Measurements from ENCODE around the gene TOX4. TPM values are rescaled to one million over a fixed set of nuclear protein-coding genes. Genes with fewer than 3 reads are reported as not detected.

Gene TOX4
- total and polyA plus RNA-seq, 2 of the 4 experiments (the other 2 are of a cell fraction), result 26.7 to 56.6 TPM

- ChIA-PET CTCF (interaction anchor here (0.6 kb wide), 1 partner anchor 87 kb away, joined by 3 read pairs; no protein-coding TSS in a partner anchor), POLR2A (ENCODE audit: unreplicated experiment) (no interaction called here)
- DNase-seq (no peak), ATAC-seq (ENCODE audit: low read depth) (no peak)
- H3K23ac ChIP-seq (ENCODE audit: low read depth, low read length), result no peak overlapping the region
- dilution Hi-C loops (cut with HindIII; ENCODE audit: low sequenced_read_pairs, unreplicated experiment), result no loop called here
- peaks cover 15% of the 10 kb centered on the region; the same call in 1 of the 2 replicates for H3K36me3 ChIP-seq (ENCODE audit: control insufficient read depth, insufficient read depth, low read length)
- no peak overlapping the region for H2BK15ac ChIP-seq (ENCODE audit: low read depth, low read length)
- intact Hi-C loops (cut with micrococcal nuclease), result no loop called here
- no peak overlapping the region for H4K5ac ChIP-seq (ENCODE audit: low read depth, low read length)
- no peaks in the 10 kb centered on the region for H3K27me3 ChIP-seq (ENCODE audit: control insufficient read depth, insufficient read depth, low read length)
- no peak overlapping the region for H2AK9ac ChIP-seq (replicated peaks; ENCODE audit: low read depth, low read length, poor library complexity)
- no TSS peak for BruUV-seq (replicated peaks)
- in situ Hi-C loops (cut with MboI; ENCODE audit: low sequenced_read_pairs), result no loop called here
- no peak overlapping the region for H3K4ac ChIP-seq (ENCODE audit: low read depth, low read length)
- H4K20me1 ChIP-seq (ENCODE audit: insufficient read depth, low read length), result no peaks in the 10 kb centered on the region; the same call in 1 of the 2 replicates
- H3K4me3 ChIP-seq (ENCODE audit: insufficient read depth, low read depth, low read length), result no peak overlapping the region
- no peak overlapping the region for H4K8ac ChIP-seq (ENCODE audit: low read depth in 2 of 2, low read length in 2 of 2)
- H2BK5ac ChIP-seq (ENCODE audit: low read depth, low read length, poor library complexity, severe bottlenecking), result no peak overlapping the region
- peaks cover 4% of the 10 kb centered on the region for H3K4me1 ChIP-seq (ENCODE audit: control insufficient read depth, insufficient read depth, low read length)
- H3K56ac ChIP-seq (ENCODE audit: extremely low read depth, insufficient read depth, low read length), result no peak overlapping the region
- H3K9ac ChIP-seq (ENCODE audit: low read depth, low read length), result no peak overlapping the region
- peaks cover 0 to 19% of the 10 kb centered on the region in 2 experiments; a peak in 2 of 4 replicates for H3K79me1 ChIP-seq (ENCODE audit: low read depth in 1 of 2, low read length in 2 of 2)
- H2BK20ac ChIP-seq (ENCODE audit: low read depth, low read length), result no peak overlapping the region
- no peak overlapping the region for H3K27ac ChIP-seq (ENCODE audit: insufficient read depth, low read length)
- TF ChIP-seq CEBPB (IDR thresholded peaks at IDR 0.05; ENCODE audit: low read depth, low read length) (no peak), SMC3 (IDR thresholded peaks at IDR 0.05; ENCODE audit: low read depth, low read length) (no peak), FOS (IDR thresholded peaks at IDR 0.05; ENCODE audit: low read depth, low read length) (no peak), MAFK (IDR thresholded peaks at IDR 0.05; ENCODE audit: low read depth, low read length) (no peak), NFE2L2 (IDR thresholded peaks at IDR 0.05; ENCODE audit: low read depth, low read length) (no peak), BHLHE40 (IDR thresholded peaks at IDR 0.05; ENCODE audit: low read depth, low read length) (no peak), MAZ (IDR thresholded peaks at IDR 0.05; ENCODE audit: borderline replicate concordance, low read depth, low read length) (no peak), CHD1 (IDR thresholded peaks at IDR 0.05; ENCODE audit: low read depth, low read length) (no peak), POLR2A (IDR thresholded peaks at IDR 0.05; ENCODE audit: low read depth, low read length) (no peak), RCOR1 (IDR thresholded peaks at IDR 0.05; ENCODE audit: insufficient replicate concordance, low read length) (no peak), RAD21 (IDR thresholded peaks at IDR 0.05; ENCODE audit: low read length) (no peak), RFX5 (IDR thresholded peaks at IDR 0.05; ENCODE audit: low read depth, low read length) (no peak), MXI1 (IDR thresholded peaks at IDR 0.05; ENCODE audit: borderline replicate concordance, low read depth, low read length) (no peak)
- TF ChIP-seq, protein P1, sequence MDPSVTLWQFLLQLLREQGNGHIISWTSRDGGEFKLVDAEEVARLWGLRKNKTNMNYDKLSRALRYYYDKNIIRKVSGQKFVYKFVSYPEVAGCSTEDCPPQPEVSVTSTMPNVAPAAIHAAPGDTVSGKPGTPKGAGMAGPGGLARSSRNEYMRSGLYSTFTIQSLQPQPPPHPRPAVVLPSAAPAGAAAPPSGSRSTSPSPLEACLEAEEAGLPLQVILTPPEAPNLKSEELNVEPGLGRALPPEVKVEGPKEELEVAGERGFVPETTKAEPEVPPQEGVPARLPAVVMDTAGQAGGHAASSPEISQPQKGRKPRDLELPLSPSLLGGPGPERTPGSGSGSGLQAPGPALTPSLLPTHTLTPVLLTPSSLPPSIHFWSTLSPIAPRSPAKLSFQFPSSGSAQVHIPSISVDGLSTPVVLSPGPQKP (IDR thresholded peaks at IDR 0.05; ENCODE audit: borderline replicate concordance, low read depth, low read length), result no peak
- TF ChIP-seq, protein P2, sequence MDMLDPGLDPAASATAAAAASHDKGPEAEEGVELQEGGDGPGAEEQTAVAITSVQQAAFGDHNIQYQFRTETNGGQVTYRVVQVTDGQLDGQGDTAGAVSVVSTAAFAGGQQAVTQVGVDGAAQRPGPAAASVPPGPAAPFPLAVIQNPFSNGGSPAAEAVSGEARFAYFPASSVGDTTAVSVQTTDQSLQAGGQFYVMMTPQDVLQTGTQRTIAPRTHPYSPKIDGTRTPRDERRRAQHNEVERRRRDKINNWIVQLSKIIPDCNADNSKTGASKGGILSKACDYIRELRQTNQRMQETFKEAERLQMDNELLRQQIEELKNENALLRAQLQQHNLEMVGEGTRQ (IDR thresholded peaks at IDR 0.05; ENCODE audit: low read depth, low read length), result no peak
- TF ChIP-seq, protein P3, sequence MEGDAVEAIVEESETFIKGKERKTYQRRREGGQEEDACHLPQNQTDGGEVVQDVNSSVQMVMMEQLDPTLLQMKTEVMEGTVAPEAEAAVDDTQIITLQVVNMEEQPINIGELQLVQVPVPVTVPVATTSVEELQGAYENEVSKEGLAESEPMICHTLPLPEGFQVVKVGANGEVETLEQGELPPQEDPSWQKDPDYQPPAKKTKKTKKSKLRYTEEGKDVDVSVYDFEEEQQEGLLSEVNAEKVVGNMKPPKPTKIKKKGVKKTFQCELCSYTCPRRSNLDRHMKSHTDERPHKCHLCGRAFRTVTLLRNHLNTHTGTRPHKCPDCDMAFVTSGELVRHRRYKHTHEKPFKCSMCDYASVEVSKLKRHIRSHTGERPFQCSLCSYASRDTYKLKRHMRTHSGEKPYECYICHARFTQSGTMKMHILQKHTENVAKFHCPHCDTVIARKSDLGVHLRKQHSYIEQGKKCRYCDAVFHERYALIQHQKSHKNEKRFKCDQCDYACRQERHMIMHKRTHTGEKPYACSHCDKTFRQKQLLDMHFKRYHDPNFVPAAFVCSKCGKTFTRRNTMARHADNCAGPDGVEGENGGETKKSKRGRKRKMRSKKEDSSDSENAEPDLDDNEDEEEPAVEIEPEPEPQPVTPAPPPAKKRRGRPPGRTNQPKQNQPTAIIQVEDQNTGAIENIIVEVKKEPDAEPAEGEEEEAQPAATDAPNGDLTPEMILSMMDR (conservative IDR thresholded peaks at IDR 0.05; ENCODE audit: low read depth, low read length), result no peak
- no peak overlapping the region for H4K91ac ChIP-seq (ENCODE audit: insufficient read depth, low read depth, low read length)
- no CpG with 5 or more reads among the region's 1 CpG for WGBS, 2 experiments (ENCODE audit: extremely low coverage in 2 of 2, insufficient read length in 1 of 2)
- H2AFZ ChIP-seq (replicated peaks; ENCODE audit: low read length, poor library complexity), result no peak overlapping the region
- no peak overlapping the region for H2BK120ac ChIP-seq (ENCODE audit: low read depth, low read length)
- no peak overlapping the region for H2AK5ac ChIP-seq (ENCODE audit: low read depth, low read length)
- no peaks in the 10 kb centered on the region for H3K9me3 ChIP-seq (ENCODE audit: control insufficient read depth, insufficient read depth, low read length)
- peaks cover 4% of the 10 kb centered on the region for H3K9me1 ChIP-seq (ENCODE audit: insufficient read depth, low read length)
- no peak overlapping the region for H3K18ac ChIP-seq (ENCODE audit: low read depth, low read length)
- no peak overlapping the region for H3K4me2 ChIP-seq (ENCODE audit: low read depth, low read length)
- H3K14ac ChIP-seq (replicated peaks; ENCODE audit: low read depth, low read length), result no peak overlapping the region
These were observed 43.8 kb downstream of the TOX4 start for GRCh38 chr14:21520767-21521166.

Measured in IMR-90 (cell line).